ENCODE results near the gene NES. TPM values are rescaled to one million over a fixed set of nuclear protein-coding genes. Genes with fewer than 3 reads are reported as not detected.

The NES gene
- polyA plus RNA-seq, 2 of the 4 experiments (the other 2 are of a cell fraction), result 0.57 to 2.1 TPM

GRCh38 chr1:156670791-156671190, 6.4 kb downstream of the NES start:
- DNase-seq (ENCODE audit: low read depth in 1 of 2, low spot score in 1 of 2), result no peak
- ATAC-seq, result no peak
- Histone ChIP-seq H3K4me2 (no peak overlapping the region), H3K27ac (no peak overlapping the region), H3K4me1 (peaks cover 5% of the 10 kb centered on the region; the same call in 2 of the 3 replicates), H3K4me3 (no peak overlapping the region), H3K9me3 (no peaks in the 10 kb centered on the region)
- WGBS (ENCODE audit: missing lambda C conversion rate), result 76% methylated on average over 2 of the region's 4 CpGs
- ChIA-PET CTCF (interaction anchor here (1.0 to 52.1 kb wide), 6 partner anchors 7 to 189 kb away, joined by 3 to 2258 read pairs (median 302); partner anchors contain the start of genes CRABP2, HAPLN2, ISG20L2 and METTL25B), POLR2A (no interaction called here)
- no peak for FAIRE-seq
- TF ChIP-seq ATOH8 (CRISPR knock-in tag; IDR thresholded peaks at IDR 0.05; ENCODE audit: low read depth) (no peak), CBX2 (IDR thresholded peaks at IDR 0.05; ENCODE audit: borderline replicate concordance, low read depth) (no peak)

GRCh38 chr1:156670359-156670758, 6.8 kb downstream of the NES start:
- Histone ChIP-seq H3K4me3 (no peak overlapping the region), H3K9me3 (no peaks in the 10 kb centered on the region), H3K4me1 (peaks cover 9% of the 10 kb centered on the region), H3K4me2 (no peak overlapping the region), H3K27ac (no peak overlapping the region)
- TF ChIP-seq ZFP36 (IDR thresholded peaks at IDR 0.05; ENCODE audit: borderline replicate concordance, partially characterized antibody), result no peak
- no peak for TF ChIP-seq RCOR1 (IDR thresholded peaks at IDR 0.05; ENCODE audit: low read depth, low read length)
- TF ChIP-seq CBX8 (IDR thresholded peaks at IDR 0.05), result no peak
- no peak for TF ChIP-seq EHF (CRISPR knock-in tag; IDR thresholded peaks at IDR 0.05)
- TF ChIP-seq HMGXB4 (CRISPR knock-in tag; IDR thresholded peaks at IDR 0.05; ENCODE audit: borderline replicate concordance), result no peak
- TF ChIP-seq BHLHE40 (IDR thresholded peaks at IDR 0.05; ENCODE audit: low read depth, low read length), result no peak
- no peak for TF ChIP-seq TFCP2L1 (CRISPR knock-in tag; IDR thresholded peaks at IDR 0.05)
- no peak for TF ChIP-seq MAZ (IDR thresholded peaks at IDR 0.05; ENCODE audit: borderline replicate concordance, low read depth, low read length)
- TF ChIP-seq CEBPB (IDR thresholded peaks at IDR 0.05), result no peak
- no peak for TF ChIP-seq REST (IDR thresholded peaks at IDR 0.05)
- TF ChIP-seq KDM5A (IDR thresholded peaks at IDR 0.05), result no peak
- CTCF ChIA-PET, result interaction anchor here (1.0 to 52.1 kb wide), 6 partner anchors 8 to 190 kb away, joined by 3 to 2258 read pairs (median 302); partner anchors contain the start of genes CRABP2, HAPLN2, ISG20L2 and METTL25B
- no peak for FAIRE-seq
- no peak for DNase-seq (ENCODE audit: low read depth in 1 of 2, low spot score in 1 of 2)
- 76% methylated on average over 6 of the region's 6 CpGs for WGBS (ENCODE audit: missing lambda C conversion rate)
- ATAC-seq, result no peak
- POLR2A ChIA-PET, result no interaction called here

- WGBS (ENCODE audit: missing lambda C conversion rate), result 73% methylated on average over 4 of the region's 5 CpGs
- Histone ChIP-seq H3K4me3 (no peak overlapping the region), H3K4me2 (no peak overlapping the region), H3K27ac (no peak overlapping the region), H3K9me3 (no peaks in the 10 kb centered on the region), H3K4me1 (peaks cover 15% of the 10 kb centered on the region)
- CTCF ChIA-PET, result interaction anchor here (1.0 to 52.1 kb wide), 6 partner anchors 8 to 190 kb away, joined by 3 to 2258 read pairs (median 302); partner anchors contain the start of genes CRABP2, HAPLN2, ISG20L2 and METTL25B
- no peak for DNase-seq (ENCODE audit: low read depth in 1 of 2, low spot score in 1 of 2)
- POLR2A ChIA-PET, result no interaction called here
- ATAC-seq, result no peak
- no peak for FAIRE-seq
- TF ChIP-seq POLR2AphosphoS2 (conservative IDR thresholded peaks at IDR 0.05; ENCODE audit: low read length) (no peak), RAD21 (conservative IDR thresholded peaks at IDR 0.05 in 1 of 2, IDR thresholded peaks at IDR 0.05 in 1 of 2) (no peak), FOSL2 (IDR thresholded peaks at IDR 0.05) (no peak), FOSL2 (CRISPR knock-in tag; IDR thresholded peaks at IDR 0.05) (no peak), BCL3 (IDR thresholded peaks at IDR 0.05) (no peak), TP53 (CRISPR knock-in tag; IDR thresholded peaks at IDR 0.05) (no peak), MAX (IDR thresholded peaks at IDR 0.05) (no peak), ELK1 (IDR thresholded peaks at IDR 0.05; ENCODE audit: low read depth, low read length) (no peak), BHLHE40 (IDR thresholded peaks at IDR 0.05; ENCODE audit: low read depth, low read length) (no peak), CHD4 (IDR thresholded peaks at IDR 0.05; ENCODE audit: borderline replicate concordance) (no peak), TFCP2L1 (CRISPR knock-in tag; IDR thresholded peaks at IDR 0.05) (no peak), RFX5 (IDR thresholded peaks at IDR 0.05) (no peak), PBX3 (IDR thresholded peaks at IDR 0.05) (no peak)
Measured at GRCh38 chr1:156669794-156670193, 7.4 kb downstream of the NES start.

Data from A549 (cell line).